ENCODE measurements around the gene LYRM2. TPM values are rescaled to one million over a fixed set of nuclear protein-coding genes. Genes with fewer than 3 reads are reported as not detected.

The LYRM2 gene
- total and polyA plus RNA-seq, 9 of the 15 experiments (the other 6 are each of a cell fraction or from before 2014, with no cell fraction given) = 13.9 to 115 (median 42.9) TPM

- TF ChIP-seq FOXA1 (IDR thresholded peaks at IDR 0.05; ENCODE audit: borderline replicate concordance) (no peak), ZNF197 (CRISPR knock-in tag; IDR thresholded peaks at IDR 0.05; ENCODE audit: low read depth) (no peak), MTA1 (IDR thresholded peaks at IDR 0.05; ENCODE audit: borderline replicate concordance) (no peak), CCNT2 (IDR thresholded peaks at IDR 0.05; ENCODE audit: borderline replicate concordance, extremely low read depth, insufficient read length, low read depth, low read length) (peak; percentile 43), MTF1 (CRISPR knock-in tag; IDR thresholded peaks at IDR 0.05; ENCODE audit: borderline replicate concordance) (no peak), ZC3H8 (IDR thresholded peaks at IDR 0.05) (no peak), ID3 (CRISPR knock-in tag; IDR thresholded peaks at IDR 0.05) (no peak), ID3 (tag; IDR thresholded peaks at IDR 0.05) (peak; percentile 54; the same call in 1 of the 2 replicates), ZNF143 (CRISPR knock-in tag; IDR thresholded peaks at IDR 0.05) (peak; percentile 64; the same call in 1 of the 2 replicates), TBP (optimal IDR thresholded peaks at IDR 0.05; ENCODE audit: low read depth, low read length) (peak; percentile 74), PHF21A (IDR thresholded peaks at IDR 0.05; ENCODE audit: borderline replicate concordance, low read depth) (no peak), SRSF3 (IDR thresholded peaks at IDR 0.05; ENCODE audit: insufficient read depth, low read length) (no peak), RREB1 (CRISPR knock-in tag; IDR thresholded peaks at IDR 0.05) (0 out of 2 replicates have a peak, but pooled peaks have one; percentile 52), ILK (tag; IDR thresholded peaks at IDR 0.05; ENCODE audit: borderline replicate concordance, low read depth) (no peak), EHMT2 (IDR thresholded peaks at IDR 0.05) (no peak), MYBL2 (IDR thresholded peaks at IDR 0.05; ENCODE audit: low read depth) (no peak), MYBL2 (CRISPR knock-in tag; IDR thresholded peaks at IDR 0.05; ENCODE audit: borderline replicate concordance) (no peak)
- TF ChIP-seq, protein P1, sequence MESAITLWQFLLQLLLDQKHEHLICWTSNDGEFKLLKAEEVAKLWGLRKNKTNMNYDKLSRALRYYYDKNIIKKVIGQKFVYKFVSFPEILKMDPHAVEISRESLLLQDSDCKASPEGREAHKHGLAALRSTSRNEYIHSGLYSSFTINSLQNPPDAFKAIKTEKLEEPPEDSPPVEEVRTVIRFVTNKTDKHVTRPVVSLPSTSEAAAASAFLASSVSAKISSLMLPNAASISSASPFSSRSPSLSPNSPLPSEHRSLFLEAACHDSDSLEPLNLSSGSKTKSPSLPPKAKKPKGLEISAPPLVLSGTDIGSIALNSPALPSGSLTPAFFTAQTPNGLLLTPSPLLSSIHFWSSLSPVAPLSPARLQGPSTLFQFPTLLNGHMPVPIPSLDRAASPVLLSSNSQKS (CRISPR knock-in tag; IDR thresholded peaks at IDR 0.05) = no peak
- TF ChIP-seq, protein P2, sequence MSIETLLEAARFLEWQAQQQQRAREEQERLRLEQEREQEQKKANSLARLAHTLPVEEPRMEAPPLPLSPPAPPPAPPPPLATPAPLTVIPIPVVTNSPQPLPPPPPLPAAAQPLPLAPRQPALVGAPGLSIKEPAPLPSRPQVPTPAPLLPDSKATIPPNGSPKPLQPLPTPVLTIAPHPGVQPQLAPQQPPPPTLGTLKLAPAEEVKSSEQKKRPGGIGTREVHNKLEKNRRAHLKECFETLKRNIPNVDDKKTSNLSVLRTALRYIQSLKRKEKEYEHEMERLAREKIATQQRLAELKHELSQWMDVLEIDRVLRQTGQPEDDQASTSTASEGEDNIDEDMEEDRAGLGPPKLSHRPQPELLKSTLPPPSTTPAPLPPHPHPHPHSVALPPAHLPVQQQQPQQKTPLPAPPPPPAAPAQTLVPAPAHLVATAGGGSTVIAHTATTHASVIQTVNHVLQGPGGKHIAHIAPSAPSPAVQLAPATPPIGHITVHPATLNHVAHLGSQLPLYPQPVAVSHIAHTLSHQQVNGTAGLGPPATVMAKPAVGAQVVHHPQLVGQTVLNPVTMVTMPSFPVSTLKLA (conservative IDR thresholded peaks at IDR 0.05) = peak; percentile 84 to 91
Measured at GRCh38 chr6:89638320-89639195, at the start of gene LYRM2 (continued).

Measured in K562 (cell line).